NCI-H446 treated with DMSO at 0.1 percent for 48 hours (cell line): ENCODE measurements around the gene OR5B21.

Experiments used
- DNase-seq: peaks from one replicate; lab custom pipeline; 2025; lab: John Stamatoyannopoulos, UW

The OR5B21 gene

GRCh38 chr11:58508005-58508404 is at the start of gene OR5B21:
Gene OR5B21 (minus strand): TSS chr11:58508105. CDS start chr11:58508105, 0 bp downstream.
- no peak for DNase-seq

DNA sequence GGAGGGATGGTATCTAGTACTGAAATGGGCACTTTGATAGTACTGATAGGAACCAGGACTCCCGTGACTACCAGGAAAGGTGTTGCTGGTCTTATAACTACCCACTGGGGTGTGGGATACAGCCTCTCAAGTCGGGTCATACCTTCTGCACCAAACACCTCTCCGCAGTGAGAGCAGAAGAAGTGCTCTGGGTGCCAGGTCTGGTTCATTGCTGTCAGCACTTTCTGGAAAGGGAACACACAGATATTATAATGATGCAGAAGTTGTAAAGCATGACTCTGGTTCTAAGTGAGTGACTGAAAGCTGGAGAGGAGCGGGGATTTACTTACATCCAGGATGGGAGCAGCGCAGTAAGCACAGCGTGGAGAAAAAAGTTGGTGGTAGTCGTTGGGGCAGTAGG is 41.7 kb upstream of the OR5B21 start:
- DNase-seq: no peak

GRCh38 chr11:58546841-58547240 is 38.9 kb upstream of the OR5B21 start:
- DNase-seq: no peak

GRCh38 chr11:58531865-58532341 is 24.0 kb upstream of the OR5B21 start:
- no peak for DNase-seq

GRCh38 chr11:58530236-58530635 is 22.3 kb upstream of the OR5B21 start:
- no peak for DNase-seq

GRCh38 chr11:58527429-58527828 is 19.5 kb upstream of the OR5B21 start:
- DNase-seq: no peak

DNA sequence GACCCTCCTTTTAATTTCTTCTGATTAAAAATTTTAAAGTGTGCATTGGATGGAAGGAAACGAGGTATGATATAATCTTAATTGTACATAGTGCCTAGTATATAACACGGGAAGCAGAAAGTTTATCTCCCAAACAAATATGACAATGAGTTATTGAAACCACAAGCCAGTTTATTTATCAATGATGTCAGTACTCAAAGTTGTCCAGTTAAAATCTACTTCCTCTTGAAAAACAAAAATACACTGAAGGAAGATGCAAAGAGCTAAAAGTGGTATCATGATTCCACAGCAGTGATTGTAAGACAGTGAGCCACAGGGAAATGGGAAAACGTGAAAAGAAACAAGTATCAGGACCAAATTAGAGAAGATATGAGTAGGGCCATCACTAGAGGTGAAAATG is 18.8 kb upstream of the OR5B21 start:
- DNase-seq: no peak

- no peak for DNase-seq
Measured at GRCh38 chr11:58525037-58525614, 17.2 kb upstream of the OR5B21 start.

DNA sequence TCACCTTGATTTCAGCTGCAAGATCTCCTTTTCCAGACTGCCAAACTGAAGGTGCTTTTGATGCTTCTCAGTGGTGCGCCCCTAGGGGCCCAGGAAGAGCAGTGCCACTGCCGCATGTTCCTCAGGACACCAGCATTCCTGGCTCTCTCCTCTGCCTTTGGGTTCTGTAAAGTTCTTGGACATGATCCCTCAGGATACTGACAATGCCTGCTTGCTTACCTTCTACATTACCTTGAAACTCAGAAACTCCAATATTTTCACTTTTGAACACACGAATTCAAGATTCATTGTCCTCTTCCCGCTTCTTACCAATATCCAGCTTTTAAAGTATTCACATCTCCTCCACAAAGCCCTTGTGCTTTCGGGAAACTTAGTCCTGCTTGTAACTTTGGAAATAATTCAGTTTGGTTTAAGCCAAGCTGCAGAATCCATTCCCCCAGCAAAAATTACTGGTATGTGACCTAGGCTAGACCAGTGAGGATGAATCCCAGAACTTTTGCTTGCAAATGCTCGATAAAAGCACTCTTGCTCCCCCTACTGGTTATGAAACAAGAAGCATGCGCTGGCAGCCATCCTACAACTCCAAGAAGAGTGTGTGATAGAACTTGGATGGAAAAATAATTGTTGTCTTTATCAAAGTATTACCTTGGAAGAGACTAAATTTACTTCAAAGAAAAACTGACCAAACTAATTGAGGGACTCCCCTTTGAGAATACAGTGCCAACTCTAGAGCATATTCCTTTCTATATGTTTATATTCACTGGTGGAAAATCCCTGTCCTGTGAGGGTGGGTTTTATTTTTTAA is 16.5 kb upstream of the OR5B21 start:
- DNase-seq: peak; percentile 62

GRCh38 chr11:58513747-58514367 is 6.0 kb upstream of the OR5B21 start:
- DNase-seq: peak; percentile 5

GRCh38 chr11:58511636-58512035 is 3.7 kb upstream of the OR5B21 start:
- DNase-seq: no peak

- no peak for DNase-seq
Measured at GRCh38 chr11:58509748-58510147, 1.8 kb upstream of the OR5B21 start.

DNA sequence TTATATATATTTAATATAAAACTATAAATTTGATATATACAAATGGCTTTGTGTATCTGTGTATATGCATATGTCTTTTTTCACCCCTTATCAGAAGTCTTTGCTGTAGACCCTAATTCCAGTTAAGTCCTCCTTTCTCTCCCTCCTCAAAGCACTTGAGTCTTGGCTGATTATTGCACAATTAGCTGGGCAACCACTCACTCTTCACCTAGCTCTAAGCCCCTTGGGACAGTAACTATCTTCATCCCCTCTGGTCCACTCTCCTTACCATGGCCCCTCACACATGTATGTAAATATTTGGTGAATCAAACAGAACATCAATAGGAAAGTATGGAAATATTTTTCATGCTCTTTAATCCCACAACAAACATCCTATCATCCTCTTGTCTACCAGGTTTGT is 909 bp upstream of the OR5B21 start:
- no peak for DNase-seq

DNA sequence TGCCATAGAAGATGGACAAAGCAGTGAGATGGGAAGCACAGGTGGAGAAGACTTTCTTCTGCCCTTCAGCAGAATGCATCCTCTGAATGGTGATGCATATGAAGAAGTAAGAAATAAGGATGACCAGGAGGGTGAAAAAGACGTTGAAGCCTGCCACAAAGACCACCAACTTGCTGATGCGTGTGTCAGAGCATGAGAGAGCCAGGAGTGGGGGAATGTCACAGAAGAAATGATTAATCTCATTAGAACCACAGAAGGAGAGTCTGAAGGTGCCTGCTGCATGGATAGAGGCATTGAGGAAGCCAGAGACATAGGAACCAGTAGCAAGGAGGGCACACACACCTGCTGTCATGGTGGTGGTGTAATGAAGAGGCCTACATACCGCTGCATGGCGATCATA is 550 bp downstream of the OR5B21 start:
- no peak for DNase-seq

DNA sequence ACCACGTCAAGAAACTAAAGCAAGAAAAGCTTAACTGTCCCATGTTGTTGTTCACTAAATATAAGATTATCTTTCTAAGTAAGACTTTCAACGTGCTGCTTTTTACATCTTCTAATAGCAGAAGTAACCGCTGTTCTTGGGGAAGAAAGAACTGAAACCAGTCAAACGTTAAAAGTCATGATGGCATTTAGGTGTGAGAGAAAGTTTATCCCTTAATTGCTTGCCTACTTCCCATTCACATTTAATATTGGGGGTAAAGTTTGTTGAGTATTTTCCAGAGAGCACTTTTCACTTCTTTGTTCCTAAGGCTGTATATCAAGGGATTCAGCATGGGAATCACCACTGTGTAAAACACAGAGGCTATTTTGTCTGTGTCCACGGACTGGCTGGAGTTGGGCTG is 970 bp downstream of the OR5B21 start:
- DNase-seq: no peak

DNA sequence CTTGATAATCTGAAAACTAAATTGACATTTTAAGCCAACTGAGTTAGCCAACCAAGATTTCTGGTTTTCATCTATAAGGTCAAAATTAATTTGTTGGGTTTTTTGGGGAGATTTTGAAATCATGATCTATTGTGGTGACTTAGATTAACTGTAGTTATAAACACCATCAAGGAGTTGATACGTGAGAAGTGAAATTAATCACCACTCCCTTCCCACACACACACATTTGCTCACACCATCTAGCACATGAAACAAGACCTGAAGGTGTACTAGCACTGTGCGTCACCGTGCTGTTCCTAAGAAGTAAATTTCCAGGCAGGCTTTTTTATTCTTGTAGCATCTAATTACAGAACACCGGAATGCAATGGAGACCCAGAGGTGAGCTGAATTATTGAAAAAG is 2.1 kb downstream of the OR5B21 start:
- no peak for DNase-seq

GRCh38 chr11:58504232-58504631 is 3.7 kb downstream of the OR5B21 start:
- DNase-seq: no peak

- no peak for DNase-seq
Measured at GRCh38 chr11:58503361-58503856, 4.5 kb downstream of the OR5B21 start.

DNA sequence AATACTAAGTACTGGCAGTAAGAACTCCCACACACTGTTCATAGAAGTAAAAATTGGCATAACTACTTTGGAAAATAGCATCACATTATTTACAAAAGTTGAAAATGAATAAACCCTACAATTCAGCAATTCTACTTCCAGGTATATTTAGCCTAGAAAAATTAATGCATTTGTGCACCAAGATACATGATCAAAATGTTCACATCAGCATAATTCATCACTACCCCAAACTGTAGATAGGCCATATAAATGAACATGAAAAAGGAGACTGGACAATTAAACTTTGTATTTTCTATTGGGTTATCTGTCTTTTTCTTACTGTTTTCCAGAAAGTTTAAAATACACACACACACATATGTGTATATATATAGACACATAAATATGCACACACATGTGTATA is 5.9 kb downstream of the OR5B21 start:
- DNase-seq: no peak

GRCh38 chr11:58498464-58498863 is 9.4 kb downstream of the OR5B21 start:
- DNase-seq: no peak

DNA sequence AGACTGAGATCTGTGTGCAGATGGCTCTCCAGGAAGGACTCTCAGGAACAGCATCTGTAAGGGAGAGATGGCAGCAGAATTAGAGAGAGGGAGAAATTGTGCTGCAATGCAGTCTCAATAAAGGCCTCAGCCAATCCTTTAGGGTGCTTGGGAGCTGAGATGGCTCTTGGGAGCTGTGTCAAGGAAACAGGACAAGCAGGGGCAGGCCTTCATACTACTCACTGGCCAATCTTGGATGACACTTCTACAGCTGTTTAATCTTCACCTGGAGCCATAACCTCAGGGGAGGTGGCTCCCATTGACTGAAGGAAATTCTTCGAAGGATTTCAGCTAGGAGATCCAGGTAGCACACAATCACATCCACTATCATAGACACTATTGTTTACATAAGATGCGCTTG is 10.0 kb downstream of the OR5B21 start:
- no peak for DNase-seq

DNA sequence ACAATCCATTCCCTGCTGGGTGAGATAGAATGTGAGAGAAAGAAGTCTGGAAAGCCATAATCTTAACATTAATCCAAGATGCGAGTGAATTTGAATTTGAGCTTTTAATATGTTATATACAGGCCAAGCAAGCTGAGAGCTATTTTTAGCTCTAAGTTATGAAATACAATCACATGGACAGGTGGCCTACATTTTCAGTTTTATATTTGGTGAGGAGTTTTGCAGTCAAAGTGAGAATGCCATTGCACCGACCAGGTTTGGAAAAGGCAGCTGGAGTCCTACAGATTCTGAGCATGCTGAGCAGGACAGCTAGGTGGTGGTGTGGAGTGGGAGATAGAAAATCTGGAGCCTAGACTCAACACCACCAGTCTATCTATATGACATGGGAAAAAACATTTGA is 12.0 kb downstream of the OR5B21 start:
- no peak for DNase-seq

DNA sequence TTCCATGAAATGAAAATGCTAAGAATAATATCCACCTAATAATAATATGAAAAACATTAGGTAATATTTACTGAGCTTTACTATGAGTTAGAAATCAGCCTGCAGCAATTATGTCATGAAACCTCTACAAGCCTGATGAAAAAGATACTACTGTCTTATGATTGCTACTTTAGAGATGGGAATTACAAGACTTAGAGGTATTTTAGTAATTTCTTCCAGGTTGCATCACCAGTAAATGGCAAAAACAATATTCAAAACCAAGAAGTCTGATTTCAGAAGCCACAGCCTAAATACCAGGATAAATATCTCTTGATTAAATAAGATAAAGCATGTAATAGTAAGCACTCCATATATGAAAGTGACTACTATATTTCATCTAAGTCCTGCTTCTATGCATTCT is 13.8 kb downstream of the OR5B21 start:
- no peak for DNase-seq
